Measurements from ENCODE around the gene EML5.

GRCh38 chr14:88563845-88564244 is 228.9 kb downstream of the EML5 start:
- TF ChIP-seq EP300 (IDR thresholded peaks at IDR 0.05) (no peak), CTCF (IDR thresholded peaks at IDR 0.05) (no peak), POLR2A (IDR thresholded peaks at IDR 0.05; ENCODE audit: low read depth) (no peak), POLR2AphosphoS5 (IDR thresholded peaks at IDR 0.05) (no peak)
